NCI-H69 (cell line): Measurements from ENCODE around the gene AP2B1.
"Not testable (repeated sequence)": the region's sequence is repeated elsewhere in the genome, so short reads cannot be mapped to it uniquely, and the experiment has no call there.

Experiments used
- DNase-seq: peaks from one replicate; lab custom pipeline; 2025; lab: John Stamatoyannopoulos, UW

Gene AP2B1

GRCh38 chr17:35587074-35587961 is at the start of gene AP2B1:
AP2B1 (plus strand) TSS chr17:35587322; CDS start chr17:35594031, 6,709 bp downstream.
- DNase-seq, result peak; percentile 98

GRCh38 chr17:35537601-35538141 is 49.5 kb upstream of the AP2B1 start, which contains the start of gene SLFN12L:
SLFN12L (minus strand) TSS chr17:35537678; CDS start chr17:35522364, 15,314 bp downstream.
- DNase-seq, result no peak

DNA sequence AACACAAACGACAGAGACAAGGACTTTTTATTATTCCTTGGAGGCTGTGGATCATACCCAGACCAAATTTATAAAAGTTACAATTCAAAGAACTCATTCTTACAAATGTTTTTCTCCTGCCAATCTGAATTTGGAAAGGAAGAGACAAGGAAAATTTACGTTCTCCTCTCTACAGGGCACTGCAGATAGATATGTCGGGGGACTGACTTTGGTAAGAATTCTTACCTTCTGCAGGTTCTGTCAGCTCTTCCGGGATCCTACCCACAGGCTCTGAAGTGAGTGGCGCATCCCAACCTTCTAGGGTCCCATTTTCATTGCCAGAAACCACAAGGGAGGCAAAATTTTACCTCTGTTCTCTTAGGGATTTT is 47.5 kb upstream of the AP2B1 start:
- no peak for DNase-seq

DNA sequence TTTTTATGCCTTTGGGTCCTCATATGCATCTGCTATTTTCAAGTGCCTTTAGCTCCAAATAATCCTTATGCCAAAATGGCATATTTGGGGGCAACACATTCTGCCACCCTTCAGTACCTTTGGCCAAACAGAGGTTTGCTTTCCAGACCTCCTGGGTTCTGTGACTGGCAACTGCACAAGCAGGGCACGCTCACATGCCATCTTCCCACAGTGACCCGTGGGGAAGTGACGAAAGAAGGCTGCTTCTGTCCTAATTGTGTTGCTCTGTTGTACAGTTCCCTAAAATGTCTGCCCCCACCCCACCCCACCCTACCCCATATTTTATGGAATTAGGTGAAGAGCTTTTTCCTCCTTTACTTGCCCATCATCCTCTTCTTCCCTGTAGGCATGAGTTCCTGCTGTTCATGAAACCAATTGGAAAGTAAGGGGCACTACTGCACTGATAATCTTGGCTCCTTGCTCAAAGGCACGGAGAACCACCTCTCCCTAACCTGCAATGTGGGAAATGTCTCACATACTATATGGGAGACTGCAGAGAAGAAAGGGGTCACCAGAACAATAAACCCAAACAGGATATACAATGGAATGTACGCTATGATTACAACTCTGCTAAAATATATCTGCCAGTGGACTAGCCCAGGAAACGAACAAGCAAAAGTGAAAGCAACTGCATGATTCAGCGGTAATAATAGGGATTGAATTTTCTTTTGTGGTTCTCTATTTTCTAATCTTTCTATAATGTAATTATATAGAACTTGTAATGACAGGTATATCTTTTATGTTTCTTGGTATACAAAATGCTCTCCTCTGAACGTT is 46.3 kb upstream of the AP2B1 start:
- DNase-seq, result no peak

DNA sequence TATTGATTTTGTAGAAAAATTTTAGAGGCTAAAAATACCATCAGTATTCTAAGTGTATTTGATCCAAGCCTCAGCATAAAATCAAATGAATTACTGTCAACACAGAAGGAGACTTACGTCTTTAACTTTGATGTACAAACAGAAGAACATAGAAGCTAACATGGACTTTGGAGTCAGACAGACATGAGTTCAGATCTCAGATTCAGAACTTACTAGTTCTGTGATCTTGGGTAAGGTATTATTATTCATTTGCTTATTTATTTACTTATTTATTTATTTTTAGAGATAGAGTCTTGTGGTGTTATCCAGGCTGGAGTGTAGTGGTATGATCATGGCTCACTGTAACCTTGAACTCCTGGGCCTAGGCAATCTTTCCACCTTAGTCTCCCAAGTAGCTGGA is 45.7 kb upstream of the AP2B1 start:
- DNase-seq, result no peak

DNA sequence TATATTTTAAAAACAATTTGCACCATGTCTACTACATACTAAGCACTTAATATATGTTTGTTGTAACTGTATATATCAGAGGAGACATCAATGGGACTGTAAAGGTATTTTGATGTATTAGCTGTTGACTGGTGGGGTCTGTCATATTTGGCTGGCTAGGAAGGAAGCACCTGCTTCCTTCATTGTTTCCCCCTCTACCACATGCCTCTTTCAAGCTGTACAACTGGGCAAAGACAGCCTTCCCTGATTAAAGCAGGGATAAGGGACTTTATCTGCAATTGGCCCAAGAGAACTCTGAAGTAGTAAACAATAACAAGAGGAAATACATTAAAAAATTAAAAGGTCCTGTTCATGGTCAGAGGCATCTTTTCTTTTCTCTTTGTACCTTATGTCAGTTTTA is 44.1 kb upstream of the AP2B1 start:
- no peak for DNase-seq

DNA sequence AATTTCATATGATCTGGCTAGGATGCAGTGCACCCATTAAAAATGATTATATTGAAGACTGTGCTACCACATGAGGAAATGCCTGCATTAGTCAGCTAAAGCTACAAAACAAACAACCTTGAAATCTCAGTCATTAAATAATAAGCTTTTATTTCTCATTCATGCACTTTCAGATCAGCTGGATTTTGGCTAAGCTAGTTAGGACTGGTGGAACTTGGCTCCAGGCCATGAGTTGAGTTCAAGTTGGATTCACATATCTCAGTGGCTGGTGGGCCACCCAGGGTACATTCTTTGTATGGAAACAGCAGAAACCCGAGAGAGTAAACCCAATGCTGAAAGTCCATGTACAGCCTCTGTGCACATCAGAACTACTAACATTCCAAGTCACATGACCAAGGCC is 43.3 kb upstream of the AP2B1 start:
- no peak for DNase-seq

DNA sequence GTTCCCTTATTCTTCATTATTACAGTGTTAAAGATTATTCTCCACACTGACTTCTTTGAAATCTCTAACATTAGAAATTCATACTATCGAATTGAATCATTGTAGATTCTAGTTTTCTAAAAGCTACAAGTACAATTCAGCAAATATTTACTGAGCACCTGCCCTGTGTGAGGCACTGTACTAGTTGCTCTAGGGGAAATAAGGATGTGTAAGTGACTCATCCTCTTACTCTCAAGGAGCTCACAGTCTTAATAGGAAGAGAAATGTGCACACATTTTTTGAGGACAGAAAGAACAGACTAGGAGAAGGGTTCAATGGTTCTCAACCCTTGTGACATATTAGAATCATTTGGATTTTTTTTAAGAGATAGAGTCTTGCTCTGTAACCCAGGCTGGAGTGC is 42.0 kb upstream of the AP2B1 start:
- DNase-seq, result no peak

DNA sequence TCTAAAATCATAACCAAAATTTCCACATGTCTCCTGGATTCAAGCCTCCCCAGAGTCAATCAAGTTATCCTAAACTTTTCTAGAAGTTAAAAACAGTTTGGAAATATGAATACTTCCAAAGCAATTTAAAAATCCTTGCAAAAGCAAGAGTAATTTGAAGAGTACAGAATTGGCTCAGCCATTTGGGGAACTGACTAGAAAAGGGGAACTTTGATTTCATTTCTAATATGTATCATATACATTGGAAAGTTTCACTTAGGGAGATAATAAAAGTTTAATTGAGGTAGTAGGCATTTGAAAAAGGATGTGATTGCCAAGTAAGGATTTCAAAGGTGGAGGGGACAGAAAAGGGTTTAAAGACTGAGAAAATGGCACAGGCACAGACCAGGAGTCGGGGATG is 40.6 kb upstream of the AP2B1 start:
- DNase-seq, result no peak

- no peak for DNase-seq
Observed at GRCh38 chr17:35548208-35548810, 38.8 kb upstream of the AP2B1 start.

DNA sequence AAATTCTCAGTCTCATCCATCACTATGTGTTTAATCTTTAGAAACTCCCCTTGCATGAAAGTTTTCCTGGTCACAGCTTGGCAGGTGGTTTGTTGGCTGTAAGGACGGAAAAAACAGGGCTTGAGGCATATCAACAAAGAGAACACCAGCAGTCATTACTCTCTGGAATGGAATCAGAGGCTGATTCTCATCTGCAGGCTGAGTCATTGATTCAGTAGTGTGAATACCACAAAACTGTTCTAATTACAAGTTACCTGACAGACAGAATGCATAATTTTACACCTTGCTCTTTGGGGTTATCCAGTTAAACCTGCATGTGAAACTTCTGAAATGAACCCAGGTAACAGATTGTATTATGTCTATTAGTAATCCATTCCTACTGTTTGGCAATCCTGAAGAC is 38.1 kb upstream of the AP2B1 start:
- DNase-seq, result no peak

- DNase-seq, result no peak
Observed at GRCh38 chr17:35553310-35553709, 33.8 kb upstream of the AP2B1 start.

DNA sequence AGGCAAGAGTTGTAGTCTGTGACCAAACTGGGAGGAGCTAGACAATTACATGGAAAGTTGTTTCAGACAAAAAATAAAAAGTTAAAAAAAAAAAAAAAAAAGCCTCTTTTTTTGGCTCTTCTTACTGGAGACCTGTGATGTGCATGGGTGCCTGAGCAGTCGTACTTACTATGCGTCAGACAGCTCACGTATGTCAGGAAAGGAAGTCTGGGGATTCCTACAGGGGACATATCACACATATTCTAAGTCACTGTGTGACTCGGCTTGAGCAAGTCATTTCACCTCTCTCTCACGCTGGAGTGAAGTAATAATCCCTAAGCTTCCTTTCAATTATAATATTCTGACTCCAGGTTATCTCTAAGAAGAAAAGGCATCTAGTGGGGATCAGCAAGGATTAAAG is 32.5 kb upstream of the AP2B1 start:
- DNase-seq, result no peak

- DNase-seq, result peak; percentile 16
Observed at GRCh38 chr17:35555691-35556090, 31.4 kb upstream of the AP2B1 start.

GRCh38 chr17:35557353-35557752 is 29.8 kb upstream of the AP2B1 start:
- DNase-seq, result no peak

DNA sequence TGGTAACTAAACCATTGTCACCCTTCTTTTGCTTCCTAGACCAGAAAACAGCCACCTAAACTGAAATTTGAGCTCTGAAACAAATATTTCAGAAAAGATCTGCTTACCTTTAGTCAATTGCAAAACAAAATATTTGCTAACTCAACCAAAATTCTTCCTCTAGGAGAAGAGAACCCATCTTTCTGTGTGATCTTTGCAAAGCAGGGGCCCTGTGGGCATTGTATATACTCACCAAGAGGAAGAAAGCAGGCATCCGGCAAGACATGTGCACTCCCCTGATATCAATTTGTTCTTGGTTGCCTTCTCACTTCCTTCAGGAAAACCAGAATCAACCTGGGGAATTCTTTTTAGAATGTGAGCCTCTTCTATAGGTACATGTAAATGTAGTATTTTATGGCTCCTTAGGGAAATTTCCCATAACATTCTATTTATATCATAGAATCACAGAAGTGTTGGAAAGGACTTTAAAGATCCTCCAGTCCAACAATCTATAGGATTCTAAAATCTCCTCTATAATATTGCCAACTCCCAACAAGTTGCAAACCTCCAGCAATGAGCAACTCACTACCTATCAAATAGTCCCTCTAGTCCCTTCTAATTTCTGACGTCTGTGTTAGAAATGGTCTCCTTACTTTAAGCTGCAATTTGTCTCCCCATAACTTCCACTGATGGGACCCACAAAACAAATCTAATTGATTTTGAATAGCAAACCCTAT is 27.5 kb upstream of the AP2B1 start:
- no peak for DNase-seq

GRCh38 chr17:35560703-35561102 is 26.4 kb upstream of the AP2B1 start, which contains the start of gene SLFN14:
SLFN14 (minus strand) TSS chr17:35560819; CDS start chr17:35558062, 2,757 bp downstream.
- no peak for DNase-seq

DNA sequence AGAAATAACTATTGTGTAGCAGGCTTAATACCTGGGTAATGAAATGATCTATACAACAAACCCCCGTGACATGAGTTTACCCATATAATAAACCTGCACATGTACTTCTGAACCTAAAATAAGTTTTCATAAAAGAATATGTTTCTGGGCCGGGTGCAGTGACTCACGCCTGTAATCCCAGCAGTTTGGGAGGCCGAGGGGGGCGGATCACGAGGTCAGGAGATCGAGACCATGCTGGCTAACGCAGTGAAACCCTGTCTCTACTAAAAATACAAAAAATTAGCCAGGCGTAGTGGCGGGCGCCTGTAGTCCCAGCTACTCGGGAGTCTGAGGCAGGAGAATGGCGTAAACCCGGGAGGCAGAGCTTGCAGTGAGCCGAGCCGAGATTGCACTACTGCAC is 23.9 kb upstream of the AP2B1 start:
- not testable (repeated sequence) for DNase-seq

DNA sequence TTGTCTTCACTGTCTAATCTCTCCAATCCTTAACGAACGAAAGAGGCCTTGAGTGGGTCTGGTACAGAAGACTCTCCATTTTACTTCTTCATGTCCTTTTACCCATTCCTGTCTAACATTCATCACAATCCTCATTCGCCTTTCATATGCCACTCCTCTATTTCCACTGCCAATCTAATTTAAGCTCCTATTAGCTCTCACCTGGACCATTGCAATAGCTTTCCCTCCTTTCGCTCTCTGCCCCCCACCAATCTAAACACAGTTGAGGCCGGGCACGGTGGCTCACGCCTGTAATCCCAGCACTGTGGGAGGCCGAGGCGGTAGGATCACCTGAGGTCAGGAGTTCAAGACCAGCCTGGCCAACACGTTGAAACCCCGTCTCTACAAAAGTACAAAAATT is 20.2 kb upstream of the AP2B1 start:
- DNase-seq, result no peak

DNA sequence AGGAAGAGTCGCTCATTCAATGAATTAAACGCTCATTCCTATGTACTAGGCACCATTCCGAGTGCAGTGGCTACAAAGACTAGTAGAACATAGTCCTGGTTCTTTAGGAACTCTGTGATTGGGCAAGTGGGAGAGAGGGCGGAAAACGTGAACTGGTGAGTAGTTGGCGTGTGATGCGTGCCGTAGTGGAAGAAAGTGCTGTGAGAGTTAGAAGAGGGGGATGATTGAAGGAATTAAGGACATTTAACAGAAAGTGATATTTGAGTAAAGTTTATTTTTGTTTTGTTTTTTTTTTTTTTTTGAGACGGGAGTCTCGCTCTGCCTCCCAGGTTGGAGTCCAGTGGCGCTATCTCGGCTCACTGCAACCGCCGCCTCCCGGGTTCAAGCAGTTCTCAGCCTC is 18.6 kb upstream of the AP2B1 start:
- DNase-seq, result peak; percentile 37

DNA sequence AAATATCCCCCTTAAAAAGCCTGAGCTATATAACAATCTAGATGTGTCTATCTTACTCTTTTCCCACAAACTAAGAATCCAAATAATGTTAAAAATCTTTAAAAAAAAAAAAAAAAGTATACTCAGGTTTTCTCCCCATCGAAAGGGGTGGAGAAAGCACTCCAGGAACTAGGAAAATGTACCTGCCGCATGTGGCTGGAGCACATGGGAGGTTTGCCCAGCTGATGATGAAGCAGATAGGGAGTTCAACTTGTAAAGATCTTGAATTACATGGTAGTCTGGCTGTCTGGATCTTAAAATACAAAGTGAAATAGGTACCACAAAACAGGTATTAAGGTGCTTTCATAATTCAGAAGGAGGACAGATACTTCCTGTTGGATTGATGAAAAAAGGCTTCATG is 17.7 kb upstream of the AP2B1 start:
- DNase-seq, result no peak

GRCh38 chr17:35575759-35576158 is 11.4 kb upstream of the AP2B1 start:
- no peak for DNase-seq
